GM21367 (cell line): ENCODE measurements around the gene PALMD.

Experiments used
- ATAC-seq: cut with Tn5 transposase; IDR thresholded peaks from one replicate; pipeline ENCODE4 v1.9.1; 2021; ENCODE audit not compliant: unreplicated experiment

The PALMD gene

DNA sequence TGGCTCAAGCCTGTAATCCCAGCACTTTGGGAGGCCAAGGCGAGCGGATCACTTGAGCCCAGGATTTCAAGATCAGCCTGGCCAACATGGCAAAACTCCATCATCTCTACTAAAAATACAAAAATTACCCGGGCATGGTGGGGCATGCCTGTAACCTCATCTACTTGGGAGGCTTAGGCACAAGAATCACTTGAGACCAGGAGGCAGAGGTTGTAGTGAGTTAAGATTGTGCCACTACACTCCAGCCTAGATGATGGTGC lies 12.0 kb downstream of the PALMD start:
- no peak for ATAC-seq

DNA sequence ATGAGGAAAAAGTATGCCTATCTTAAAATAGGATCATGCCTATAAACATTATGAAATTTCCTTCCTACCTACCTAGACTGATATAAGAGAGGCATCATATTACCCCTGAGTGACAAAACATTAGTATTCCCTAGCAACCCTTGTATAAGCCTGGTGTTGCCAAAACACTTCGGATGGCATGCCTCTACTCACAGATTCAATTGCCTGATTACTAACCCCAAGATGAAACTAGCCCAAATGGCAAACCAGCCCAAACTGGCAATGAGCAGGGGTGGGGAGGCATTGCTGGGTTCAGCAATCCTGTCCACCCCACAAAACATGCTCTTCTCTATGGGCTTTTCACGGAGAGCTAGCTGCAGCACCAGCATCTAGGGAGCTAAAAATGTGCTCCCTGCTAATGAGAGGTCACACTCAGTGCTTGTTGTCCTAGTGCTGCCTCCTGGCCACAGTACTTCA lies 13.9 kb downstream of the PALMD start:
- no peak for ATAC-seq

- ATAC-seq, result no peak
Measured at GRCh38 chr1:99660496-99660895, 14.6 kb downstream of the PALMD start.

- ATAC-seq, result no peak
Measured at GRCh38 chr1:99661780-99662179, 15.9 kb downstream of the PALMD start.

DNA sequence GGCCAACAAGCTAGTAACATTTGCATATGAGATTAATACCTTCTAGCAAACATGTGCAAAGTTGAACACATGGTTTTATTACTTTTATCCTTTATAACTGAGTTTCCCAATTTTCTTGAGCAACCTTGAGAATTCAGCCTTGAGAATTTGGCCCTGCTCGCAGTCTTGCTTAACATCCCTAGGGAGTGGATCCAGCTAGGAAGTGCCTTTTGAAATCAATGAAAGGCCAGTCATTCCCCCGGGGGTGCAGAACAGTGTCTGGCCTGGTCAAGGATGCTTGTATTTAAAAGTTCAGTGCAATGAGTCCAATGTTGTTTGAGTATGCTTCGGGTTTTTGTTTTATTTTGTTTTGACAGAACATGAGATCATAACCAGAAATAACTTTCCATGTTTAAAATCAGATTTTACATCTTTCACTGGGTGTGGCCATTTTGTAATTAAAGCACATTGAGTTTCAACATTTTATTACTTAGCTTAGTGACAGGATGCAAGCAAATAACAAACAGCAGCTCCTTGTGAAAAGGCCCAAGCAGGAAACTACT lies 16.7 kb downstream of the PALMD start:
- no peak for ATAC-seq

DNA sequence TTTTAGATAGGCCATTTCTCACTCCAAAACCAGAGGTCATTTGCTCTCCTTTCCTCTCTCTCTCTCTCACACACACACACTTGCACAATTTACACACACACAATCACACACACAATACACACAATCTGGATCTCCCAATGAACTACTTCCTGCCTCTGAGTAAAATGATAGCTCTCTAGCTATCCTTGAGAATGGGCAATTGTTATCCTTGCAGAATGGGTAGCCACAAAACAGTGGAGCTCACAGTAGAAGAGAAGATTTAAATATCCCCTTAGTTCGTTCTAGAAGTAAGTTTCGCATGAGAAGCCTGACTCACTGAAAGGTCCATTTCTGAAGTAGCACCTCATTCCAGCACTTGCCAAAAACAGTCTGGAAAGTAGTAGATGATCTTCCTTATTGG lies 17.6 kb downstream of the PALMD start:
- no peak for ATAC-seq

GRCh38 chr1:99665212-99665611 lies 19.3 kb downstream of the PALMD start:
- ATAC-seq, result no peak

- no peak for ATAC-seq
Measured at GRCh38 chr1:99669376-99669775, 23.5 kb downstream of the PALMD start.

GRCh38 chr1:99669821-99670220 lies 23.9 kb downstream of the PALMD start:
- no peak for ATAC-seq

- ATAC-seq, result no peak
Measured at GRCh38 chr1:99670583-99670982, 24.7 kb downstream of the PALMD start.

DNA sequence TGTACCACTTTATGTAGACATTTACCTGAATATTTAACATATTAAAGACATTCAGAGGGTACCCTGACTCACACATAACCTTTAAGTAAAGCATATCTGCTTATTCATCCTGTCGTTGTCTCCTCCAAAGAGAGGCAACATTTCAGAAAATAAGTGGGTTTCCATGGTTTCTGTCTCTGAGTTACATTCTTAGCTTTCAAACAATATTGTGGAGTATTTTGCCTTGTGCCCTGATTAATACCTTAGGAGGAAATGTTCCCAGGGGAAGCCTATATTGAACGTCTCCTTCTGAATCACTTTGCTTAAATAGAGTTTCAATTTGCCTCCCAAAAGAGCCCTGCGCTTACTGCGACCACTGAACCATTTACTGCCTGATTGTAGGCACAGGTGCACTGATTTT lies 26.1 kb downstream of the PALMD start:
- no peak for ATAC-seq

DNA sequence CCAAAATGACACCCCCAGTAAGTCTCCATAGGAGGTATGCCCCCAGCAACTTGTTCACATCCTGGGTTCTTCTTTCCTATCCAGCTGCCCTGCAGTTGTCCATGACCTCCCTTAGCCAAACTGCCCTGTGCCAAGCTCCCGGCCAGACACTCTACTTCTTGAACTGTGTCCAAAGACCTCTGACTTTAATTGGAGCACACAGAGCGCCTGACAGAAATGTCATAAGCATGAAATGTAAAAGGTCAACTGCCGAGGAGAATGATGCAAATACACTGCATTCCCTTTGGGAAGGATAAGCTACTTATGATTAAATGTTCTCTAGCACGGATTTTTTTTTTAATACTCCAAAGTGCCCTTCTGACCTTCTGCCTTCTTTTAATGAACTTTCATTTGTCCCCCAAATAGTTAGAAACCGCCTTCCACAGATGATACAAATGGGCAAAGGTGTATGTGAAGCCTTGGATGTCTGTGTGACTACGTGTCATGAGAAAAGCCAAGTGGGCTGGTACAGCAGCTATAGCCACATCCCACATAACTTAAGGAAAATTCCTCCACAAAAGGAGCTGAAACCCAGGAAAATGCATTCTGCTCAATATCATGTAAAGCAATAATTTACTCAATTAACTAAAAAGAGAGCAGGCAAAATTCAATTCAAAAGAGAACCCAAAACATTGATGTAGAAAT lies 26.8 kb downstream of the PALMD start:
- ATAC-seq, result no peak

- ATAC-seq, result no peak
Measured at GRCh38 chr1:99673315-99673714, 27.4 kb downstream of the PALMD start.

DNA sequence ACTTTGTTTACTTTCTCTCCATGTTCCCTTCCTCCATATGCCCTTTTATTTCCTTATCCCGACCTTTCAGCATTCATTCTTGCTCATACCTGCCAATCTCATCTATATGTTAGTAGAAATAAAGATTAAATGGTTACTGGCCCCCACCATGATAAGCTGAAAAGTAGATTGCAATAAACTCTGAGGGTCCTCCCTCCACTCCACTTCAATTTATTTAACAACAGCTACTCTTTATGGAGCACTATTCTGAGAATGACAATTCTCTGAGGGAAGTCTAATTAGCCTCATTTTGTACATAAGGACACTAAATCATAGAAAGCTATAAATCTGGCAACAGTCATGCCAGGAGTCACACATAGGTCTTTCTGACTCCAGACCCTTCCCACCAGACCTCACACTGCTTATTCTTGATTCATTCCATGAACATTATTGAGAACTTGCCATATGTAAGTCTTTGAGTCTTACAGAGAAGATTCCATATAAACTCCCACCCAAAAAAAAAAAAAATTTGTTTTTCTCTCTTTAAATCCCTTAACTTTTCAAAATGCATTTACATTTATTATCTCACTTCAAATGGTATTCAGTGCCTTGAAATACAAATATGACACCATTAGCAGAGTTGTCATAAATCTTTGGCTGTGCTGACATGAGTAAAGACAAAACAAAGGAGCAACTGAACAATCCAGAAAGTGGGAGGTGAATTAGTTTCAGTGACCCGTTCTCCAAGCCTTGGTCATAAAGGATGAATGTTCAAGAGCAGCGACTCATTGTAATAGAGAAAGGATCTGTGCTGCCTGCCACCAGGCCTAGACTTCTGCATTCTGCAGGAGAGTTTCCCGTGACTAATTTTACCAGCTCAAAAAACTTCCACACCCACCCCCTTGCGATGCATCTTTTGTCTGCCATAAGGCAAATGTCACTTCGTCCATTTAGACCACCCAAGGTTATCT lies 28.5 kb downstream of the PALMD start:
- ATAC-seq, result no peak

- ATAC-seq, result no peak
Measured at GRCh38 chr1:99675292-99675691, 29.4 kb downstream of the PALMD start.

- ATAC-seq, result no peak
Measured at GRCh38 chr1:99675994-99676393, 30.1 kb downstream of the PALMD start.

- no peak for ATAC-seq
Measured at GRCh38 chr1:99676876-99677275, 31.0 kb downstream of the PALMD start.

DNA sequence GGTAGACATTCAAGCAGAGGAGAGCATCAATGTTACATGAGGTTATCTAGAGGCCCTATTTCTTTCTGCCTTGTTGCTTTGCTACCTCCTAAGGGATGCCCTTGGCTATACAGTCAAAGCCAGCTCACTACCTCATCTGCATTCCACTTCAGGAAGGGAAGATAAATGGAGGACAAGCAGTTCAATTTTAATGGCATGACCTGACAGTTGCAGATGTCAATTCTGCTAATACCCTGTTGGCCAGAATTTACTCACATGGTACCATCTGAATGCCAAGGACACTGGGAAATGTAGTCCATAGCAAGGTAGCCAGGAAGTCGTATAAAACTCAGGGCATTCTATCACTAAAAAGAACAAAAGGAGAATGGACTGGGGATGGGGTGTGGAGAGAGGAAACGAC lies 31.5 kb downstream of the PALMD start:
- no peak for ATAC-seq

DNA sequence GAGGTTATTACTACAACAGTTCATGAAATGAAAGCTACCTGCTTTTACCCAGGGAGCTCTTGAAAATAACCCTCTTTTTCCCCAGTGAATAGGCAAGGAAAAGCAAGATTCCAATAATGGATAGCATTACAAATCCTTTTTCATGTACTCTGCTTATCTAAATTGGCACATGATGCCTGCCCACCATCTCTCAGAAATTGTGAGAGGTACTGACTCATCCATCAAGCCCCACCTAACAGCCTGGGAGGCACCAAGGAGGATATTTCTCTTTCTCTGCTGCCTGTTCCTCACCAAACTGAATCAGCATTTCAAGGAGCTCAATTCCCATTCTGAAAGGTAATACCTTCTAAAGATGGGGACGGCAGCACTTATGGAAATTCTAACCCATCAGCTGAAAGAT lies 34.4 kb downstream of the PALMD start:
- no peak for ATAC-seq

GRCh38 chr1:99681583-99681982 lies 35.7 kb downstream of the PALMD start:
- no peak for ATAC-seq

- ATAC-seq, result no peak
Measured at GRCh38 chr1:99682291-99682751, 36.4 kb downstream of the PALMD start.

DNA sequence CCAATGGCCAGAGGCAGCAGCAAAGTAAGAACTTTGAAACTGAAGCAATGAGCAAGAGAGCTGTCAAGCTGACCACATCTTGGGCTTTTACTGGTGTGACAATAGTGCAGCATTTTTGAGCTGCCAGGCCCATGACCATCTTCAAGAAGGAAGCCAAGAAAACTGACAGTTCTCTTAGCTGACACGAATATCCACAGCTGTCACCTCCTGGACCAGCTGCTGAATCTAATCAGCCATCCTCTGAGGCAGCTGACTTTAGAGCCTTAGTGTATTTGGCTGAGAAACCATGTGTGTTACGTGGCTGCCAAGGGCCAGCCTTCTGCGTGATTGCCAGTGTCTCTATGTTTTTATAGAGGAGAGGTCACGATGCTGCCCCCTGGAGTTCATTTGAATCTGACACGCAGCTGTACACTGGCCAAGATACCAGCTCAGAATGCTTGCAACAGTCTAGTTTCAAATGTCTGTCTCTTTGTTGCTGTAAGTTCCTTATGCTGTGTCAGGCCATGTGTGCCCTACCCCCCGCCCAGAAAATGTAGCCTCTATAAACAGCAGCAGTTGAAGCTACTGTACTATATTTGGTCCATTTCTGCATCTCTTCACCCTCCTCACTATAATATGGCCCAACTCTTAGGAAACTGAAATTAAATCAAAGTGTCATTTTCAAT lies 39.7 kb downstream of the PALMD start:
- peak; percentile 98 for ATAC-seq
